Calu3 (cell line): Measurements from ENCODE around the gene SH3PXD2A. TPM values are rescaled to one million over a fixed set of nuclear protein-coding genes. Genes with fewer than 3 reads are reported as not detected.

Experiments used
- BruUV-seq: library from RNA; stranded (reverse); fragments of 400-500 nt; replicated peaks from 2 replicates; lab custom pipeline; 2021; lab: Mats Ljungman, UMichigan
- CTCF ChIA-PET: fragments of 300-600 bp; sonication (Branson Sonifier 250); formaldehyde crosslinking; loops from one replicate; lab custom pipeline; 2022; ENCODE audit warnings: antibody characterized with exemption; lab: Charles Lee
- DNase-seq: peaks from one replicate; pipeline ENCODE4 v3.0.0; 2022
- H3K27ac Mint-ChIP-seq: one replicate; pipeline ENCODE4 v1.8.0; 2022; ENCODE audit warnings: mixed read lengths; ENCODE audit not compliant: unreplicated experiment
- H3K27me3 Mint-ChIP-seq: one replicate; pipeline ENCODE4 v1.8.0; 2022; ENCODE audit warnings: mixed read lengths; ENCODE audit not compliant: unreplicated experiment
- H3K36me3 Mint-ChIP-seq: one replicate; pipeline ENCODE4 v1.8.0; 2022; ENCODE audit warnings: mild to moderate bottlenecking, moderate library complexity, mixed read lengths; ENCODE audit not compliant: insufficient read depth, unreplicated experiment
- H3K4me1 Mint-ChIP-seq: one replicate; pipeline ENCODE4 v1.8.0; 2022; ENCODE audit warnings: mild to moderate bottlenecking, low read depth, mixed read lengths; ENCODE audit not compliant: unreplicated experiment
- H3K4me3 Mint-ChIP-seq: one replicate; pipeline ENCODE4 v1.8.0; 2022; ENCODE audit warnings: mild to moderate bottlenecking, low read depth, moderate library complexity, mixed read lengths; ENCODE audit not compliant: unreplicated experiment
- H3K9me3 Mint-ChIP-seq: one replicate; pipeline ENCODE4 v1.8.0; 2022; ENCODE audit warnings: low read depth, mixed read lengths; ENCODE audit not compliant: unreplicated experiment
- CTCF ChIP-seq: fragments of 200-600 bp; IDR thresholded peaks from one replicate; pipeline ENCODE4 v1.8.0; 2022; ENCODE audit warnings: antibody characterized with exemption; ENCODE audit not compliant: unreplicated experiment
- intact Hi-C: fragments of 100-400 bp; cut with micrococcal nuclease; formaldehyde crosslinking; loops from one replicate; pipeline ENCODE4 v1.10.0; 2022; ENCODE audit not compliant: unreplicated experiment
- total RNA-seq: library from RNA; stranded (reverse); gene quantifications from 2 replicates; pipeline ENCODE4 v1.2.3, GENCODE V29; 2022

Gene SH3PXD2A
- total RNA-seq, 1 experiment from 2014 or later = 7.5 TPM

- H3K9me3 Mint-ChIP-seq = no peaks in the 10 kb centered on the region
Observed at GRCh38 chr10:103600956-103601569, 254.3 kb downstream of the SH3PXD2A start.

GRCh38 chr10:103600325-103600724 lies 255.1 kb downstream of the SH3PXD2A start:
- intact Hi-C loops = no loop called here
- no TSS peak for BruUV-seq
- DNase-seq = no peak
- no peaks in the 10 kb centered on the region for H3K27me3 Mint-ChIP-seq
- no peak overlapping the region for H3K4me3 Mint-ChIP-seq
- no peak for TF ChIP-seq CTCF
- CTCF ChIA-PET = no interaction called here
- H3K36me3 Mint-ChIP-seq = no peaks in the 10 kb centered on the region
- no peak overlapping the region for H3K27ac Mint-ChIP-seq
- no peaks in the 10 kb centered on the region for H3K9me3 Mint-ChIP-seq
- peaks cover 9% of the 10 kb centered on the region for H3K4me1 Mint-ChIP-seq

More at GRCh38 chr10:103600956-103601569, 254.3 kb downstream of the SH3PXD2A start:
- H3K4me1 Mint-ChIP-seq = peaks cover 9% of the 10 kb centered on the region
- intact Hi-C loops = no loop called here
- H3K36me3 Mint-ChIP-seq = no peaks in the 10 kb centered on the region
- H3K27ac Mint-ChIP-seq = no peak overlapping the region
- H3K27me3 Mint-ChIP-seq = no peaks in the 10 kb centered on the region
- no TSS peak for BruUV-seq
- no peak overlapping the region for H3K4me3 Mint-ChIP-seq
- CTCF ChIA-PET = interaction anchor here (1.0 kb wide), 1 partner anchor 19 kb away, joined by 3 read pairs; no protein-coding TSS in a partner anchor
- TF ChIP-seq CTCF = no peak
- DNase-seq = no peak

- TF ChIP-seq CTCF = no peak
- Mint-ChIP-seq H3K4me1 (peaks cover 9% of the 10 kb centered on the region), H3K9me3 (no peaks in the 10 kb centered on the region), H3K27ac (no peak overlapping the region), H3K36me3 (no peaks in the 10 kb centered on the region), H3K27me3 (no peaks in the 10 kb centered on the region), H3K4me3 (no peak overlapping the region)
- no peak for DNase-seq
- intact Hi-C loops = loop anchor here (1.0 to 10.0 kb wide), 2 partner anchors 86 to 115 kb away; no protein-coding TSS in a partner anchor
- BruUV-seq = no TSS peak
- CTCF ChIA-PET = interaction anchor here (1.7 kb wide), 1 partner anchor 86 kb away, joined by 15 read pairs; no protein-coding TSS in a partner anchor
Observed at GRCh38 chr10:103599907-103600306, 255.5 kb downstream of the SH3PXD2A start.

- BruUV-seq = no TSS peak
- no peak for TF ChIP-seq CTCF
- intact Hi-C loops = loop anchor here (1.0 to 10.0 kb wide), 2 partner anchors 87 to 114 kb away; no protein-coding TSS in a partner anchor
- CTCF ChIA-PET = interaction anchor here (0.6 to 1.7 kb wide), 2 partner anchors 87 to 641 kb away, joined by 3 to 15 read pairs; no protein-coding TSS in a partner anchor
- no peak overlapping the region for H3K27ac Mint-ChIP-seq
- DNase-seq = no peak
- no peaks in the 10 kb centered on the region for H3K27me3 Mint-ChIP-seq
- H3K4me3 Mint-ChIP-seq = no peak overlapping the region
- H3K9me3 Mint-ChIP-seq = no peaks in the 10 kb centered on the region
- no peaks in the 10 kb centered on the region for H3K36me3 Mint-ChIP-seq
- H3K4me1 Mint-ChIP-seq = peaks cover 9% of the 10 kb centered on the region
Observed at GRCh38 chr10:103599211-103599610, 256.2 kb downstream of the SH3PXD2A start.
